GM08714 (cell line): ENCODE data around the gene SMIM35.

Source experiments
- H3K4me3 ChIP-seq: fragments of 200-500 bp; sonication (Bioruptor generic); 2 replicates; pipeline ENCODE4 v1.5.1; 2014; ENCODE audit warnings: mild to moderate bottlenecking, low read length, inconsistent platforms
- ZNF274 ChIP-seq: IDR thresholded peaks from 2 replicates; pipeline ENCODE4 v1.6.1; 2012; ENCODE audit warnings: mild to moderate bottlenecking, low read depth, low read length

SMIM35 gene

GRCh38 chr11:118099838-118100556, 13.2 kb upstream of the SMIM35 start:
- no peak overlapping the region for H3K4me3 ChIP-seq
- TF ChIP-seq ZNF274, result no peak

- no peak for TF ChIP-seq ZNF274
- no peak overlapping the region for H3K4me3 ChIP-seq
Measured at GRCh38 chr11:118098996-118099837, 12.5 kb upstream of the SMIM35 start.

- TF ChIP-seq ZNF274, result no peak
- H3K4me3 ChIP-seq, result no peak overlapping the region
Measured at GRCh38 chr11:118095967-118096367, 9.2 kb upstream of the SMIM35 start.

- TF ChIP-seq ZNF274, result no peak
- H3K4me3 ChIP-seq, result no peak overlapping the region
Measured at GRCh38 chr11:118095493-118095892, 8.7 kb upstream of the SMIM35 start.

GRCh38 chr11:118092907-118093571, 6.3 kb upstream of the SMIM35 start:
- TF ChIP-seq ZNF274, result no peak

GRCh38 chr11:118091690-118092089, 4.9 kb upstream of the SMIM35 start:
- no peak for TF ChIP-seq ZNF274
- no peak overlapping the region for H3K4me3 ChIP-seq

More at GRCh38 chr11:118092907-118093571, 6.3 kb upstream of the SMIM35 start:
- H3K4me3 ChIP-seq, result no peak overlapping the region

- TF ChIP-seq ZNF274, result no peak
- no peak overlapping the region for H3K4me3 ChIP-seq
Measured at GRCh38 chr11:118090545-118091162, 3.9 kb upstream of the SMIM35 start.

GRCh38 chr11:118088531-118088930, 1.8 kb upstream of the SMIM35 start:
- no peak for TF ChIP-seq ZNF274

GRCh38 chr11:118087931-118088330, 1.2 kb upstream of the SMIM35 start:
- H3K4me3 ChIP-seq, result no peak overlapping the region
- no peak for TF ChIP-seq ZNF274

More at GRCh38 chr11:118088531-118088930, 1.8 kb upstream of the SMIM35 start:
- H3K4me3 ChIP-seq, result no peak overlapping the region

- H3K4me3 ChIP-seq, result no peak overlapping the region
- TF ChIP-seq ZNF274, result no peak
Measured at GRCh38 chr11:118084656-118085055, 2.1 kb downstream of the SMIM35 start.

- no peak for TF ChIP-seq ZNF274
- no peak overlapping the region for H3K4me3 ChIP-seq
Measured at GRCh38 chr11:118084247-118084646, 2.5 kb downstream of the SMIM35 start.

GRCh38 chr11:118082880-118083552, 3.7 kb downstream of the SMIM35 start:
- no peak for TF ChIP-seq ZNF274
- H3K4me3 ChIP-seq, result no peak overlapping the region

- no peak for TF ChIP-seq ZNF274
- H3K4me3 ChIP-seq, result no peak overlapping the region
Measured at GRCh38 chr11:118081241-118081958, 5.4 kb downstream of the SMIM35 start.
